ENCODE measurements around the gene CTDSPL2. TPM values are rescaled to one million over a fixed set of nuclear protein-coding genes. Genes with fewer than 3 reads are reported as not detected.

Gene CTDSPL2
- total and polyA plus RNA-seq, 2 of the 8 experiments (the other 6 are each of a cell fraction or from before 2014, with no cell fraction given), result 25.2 to 64.7 TPM

DNA sequence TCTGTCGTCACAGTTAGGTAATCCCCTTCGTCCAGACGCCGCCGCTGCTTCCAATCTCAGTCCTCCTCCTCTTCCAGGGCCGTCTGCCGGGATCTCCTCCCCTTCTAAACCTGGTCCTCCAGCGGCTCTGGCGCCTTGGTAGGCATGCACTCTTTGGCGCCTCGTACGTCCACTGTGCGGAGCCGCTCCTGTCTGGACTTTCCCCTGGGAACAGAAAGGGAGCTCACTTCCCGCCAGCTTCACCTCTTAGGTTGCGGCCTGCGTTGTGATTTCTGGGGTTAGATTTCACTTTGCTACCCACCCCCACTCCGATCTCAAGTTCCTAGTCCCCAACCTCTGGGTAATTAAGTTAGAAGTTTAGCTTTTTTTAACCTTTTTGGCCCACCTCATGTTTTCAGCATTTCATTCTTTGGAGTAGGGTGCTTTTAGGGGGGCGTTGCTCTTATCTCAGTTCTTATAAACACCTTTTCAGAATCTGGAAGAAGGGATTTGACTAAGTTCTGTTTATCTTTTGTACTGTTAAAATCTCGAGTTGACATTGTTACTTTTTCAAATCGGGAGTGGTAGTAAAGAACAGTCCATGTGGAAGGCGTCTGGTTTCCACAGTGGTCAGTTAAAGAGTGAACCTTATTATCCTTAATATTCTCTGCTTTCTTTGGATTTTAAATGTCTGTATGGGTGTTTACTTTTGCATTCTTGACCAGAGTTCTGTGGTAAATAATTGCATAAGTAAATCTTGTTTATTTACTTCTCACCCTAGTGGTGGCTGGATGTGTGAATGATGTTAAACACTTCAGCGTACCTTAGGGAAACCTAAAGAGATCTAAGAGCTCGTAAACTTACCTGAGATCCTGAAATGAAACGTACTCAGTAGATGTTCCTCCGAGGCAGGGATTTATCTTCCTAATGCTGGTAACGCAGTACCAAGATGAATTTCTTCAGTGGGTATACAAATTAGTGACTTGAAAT lies 611 bp downstream of the CTDSPL2 start:
- ChIA-PET CTCF (ENCODE audit: partially characterized antibody) (interaction anchor here (0.7 to 2.4 kb wide), 11 partner anchors 9 to 436 kb away, joined by 3 to 9 read pairs (median 3); no protein-coding TSS in a partner anchor), POLR2A (ENCODE audit: partially characterized antibody) (interaction anchor here (0.5 to 3.1 kb wide), 31 partner anchors 8 to 498 kb away, joined by 3 to 32 read pairs (median 5); partner anchors contain the start of genes EIF3J and GOLM2)
- Histone ChIP-seq H3K9me3 (ENCODE audit: insufficient read depth in 2 of 2, low read depth in 1 of 2, low read length in 1 of 2) (no peaks in the 10 kb centered on the region), H3K4me2 (ENCODE audit: insufficient read depth in 1 of 2, low read depth in 2 of 2, low read length in 2 of 2) (peak overlapping the region; percentile 60 to 88), H3K79me2 (ENCODE audit: control insufficient read depth in 1 of 2, insufficient read depth in 2 of 2, low read length in 2 of 2) (peaks cover 40 to 56% of the 10 kb centered on the region in 2 experiments), H3K9ac (replicated peaks in 1 of 4; ENCODE audit: extremely low read depth in 1 of 4, low read depth in 3 of 4, low read length in 3 of 4) (peak overlapping the region; percentile 99 to 100 (median 100)), H2BK20ac (ENCODE audit: low read length) (no peak overlapping the region), H3K79me1 (ENCODE audit: low read depth, low read length) (no peaks in the 10 kb centered on the region), H3K4ac (replicated peaks; ENCODE audit: insufficient read length, low read depth, low read length) (no peak overlapping the region), H3K4me1 (replicated peaks in 1 of 4; ENCODE audit: control insufficient read depth in 3 of 4, insufficient read depth in 4 of 4, low read length in 3 of 4) (peaks cover 0 to 3% (median 0%) of the 10 kb centered on the region in 4 experiments; a peak in 1 of 7 replicates), H4K8ac (ENCODE audit: extremely low read depth, insufficient read depth, low read length) (peak overlapping the region; percentile 96; the same call in 1 of the 2 replicates), H3K27me3 (replicated peaks in 1 of 4; ENCODE audit: control insufficient read depth in 3 of 4, extremely low read depth in 1 of 4, insufficient read depth in 3 of 4, low read length in 3 of 4) (no peaks in the 10 kb centered on the region), H3K56ac (replicated peaks; ENCODE audit: insufficient read length, low read depth, low read length) (peak overlapping the region; percentile 63), H3K27ac (ENCODE audit: low read depth, low read length) (peak overlapping the region; percentile 98), H2BK12ac (ENCODE audit: low read depth, low read length) (peak overlapping the region; percentile 95; the same call in 1 of the 2 replicates), H3K14ac (ENCODE audit: insufficient read length) (no peak overlapping the region), H4K20me1 (replicated peaks in 1 of 2; ENCODE audit: control insufficient read depth in 1 of 2, insufficient read depth in 2 of 2, low read length in 2 of 2) (peaks cover 9 to 10% of the 10 kb centered on the region in 2 experiments), H2BK5ac (ENCODE audit: low read depth, low read length) (peak overlapping the region; percentile 99), H3K4me3 (ENCODE audit: extremely low read depth in 1 of 4, insufficient read depth in 2 of 4, low read depth in 3 of 4, low read length in 4 of 4) (peak overlapping the region; percentile 98 to 100 (median 99)), H3K23me2 (ENCODE audit: low read depth, low read length) (peaks cover 11% of the 10 kb centered on the region; the same call in 1 of the 2 replicates), H2BK15ac (ENCODE audit: low read length) (peak overlapping the region; percentile 67; the same call in 1 of the 2 replicates), H4K5ac (ENCODE audit: insufficient read length, low read depth, low read length) (peak overlapping the region; percentile 96), H3K18ac (ENCODE audit: extremely low read depth, low read length) (peak overlapping the region; percentile 94), H2AFZ (ENCODE audit: low read length) (peak overlapping the region; percentile 52; the same call in 1 of the 2 replicates), H4K91ac (replicated peaks; ENCODE audit: insufficient read length, low read length) (peak overlapping the region; percentile 78), H2BK120ac (replicated peaks; ENCODE audit: low read depth, low read length) (no peak overlapping the region), H2AK5ac (ENCODE audit: low read depth, low read length) (no peak overlapping the region; the same call in 1 of the 2 replicates), H3K36me3 (ENCODE audit: control insufficient read depth in 2 of 4, insufficient read depth in 4 of 4, low read length in 3 of 4) (peaks cover 0 to 2% (median 0%) of the 10 kb centered on the region in 4 experiments; a peak in 1 of 8 replicates), H3K23ac (ENCODE audit: insufficient read length) (no peak overlapping the region)
- DNase-seq (ENCODE audit: low read depth in 1 of 2, low spot score in 2 of 2), result peak in 1 of 2 experiments; percentile 15
- WGBS, 2 experiments (ENCODE audit: extremely low coverage in 1 of 2, insufficient coverage in 1 of 2, insufficient read length in 1 of 2, insufficient replicate concordance in 2 of 2, low coverage in 1 of 2, low lambda C conversion rate in 2 of 2, missing lambda C conversion rate in 1 of 2), result 2% methylated on average over 27 of the region's 27 CpGs; no CpG with 5 or more reads in 1 of the 2 experiments
- no peak for FAIRE-seq
- TF ChIP-seq EP300 (IDR thresholded peaks at IDR 0.05; ENCODE audit: borderline replicate concordance in 1 of 2, low read depth in 2 of 2, low read length in 2 of 2) (no peak), RNF2 (IDR thresholded peaks at IDR 0.05; ENCODE audit: borderline replicate concordance, low read depth, low read length, missing control alignments, poor library complexity, severe bottlenecking) (no peak), GTF2F1 (IDR thresholded peaks at IDR 0.05; ENCODE audit: borderline replicate concordance, low read depth, low read length) (no peak), SP4 (IDR thresholded peaks at IDR 0.05; ENCODE audit: low read length) (no peak)
